Heart left ventricle (tissue), 16 donors: ENCODE measurements around the gene SPSB3. TPM values are rescaled to one million over a fixed set of nuclear protein-coding genes. Genes with fewer than 3 reads are reported as not detected.

Source experiments
- ATAC-seq, 4 donors: fragments of 200-7000 bp; cut with Tn5 transposase; one replicate each; pipeline ENCODE4 v1.9.1; 2020 to 2022; ENCODE audit warnings: moderate library complexity in 4 of 4, mild to moderate bottlenecking in 3 of 4, moderate number of reproducible peaks in 1 of 4
- DNase-seq, 5 donors: peaks; one replicate each; pipeline ENCODE4 v3.0.0-alpha.2; 2020
- H3K27ac ChIP-seq, 12 donors: fragments of 200-600 bp; sonication (generic) in 4 of 12; one replicate each; pipeline versions ENCODE4 v1.5.0 to v1.8.0; 2016 to 2022; ENCODE audit warnings: mild to moderate bottlenecking in 2 of 12
- H3K27me3 ChIP-seq, 9 donors: fragments of 200-600 bp; sonication (generic) in 2 of 9; one replicate each; pipeline versions ENCODE4 v1.5.1 to v1.8.0; 2016 to 2022; ENCODE audit warnings: mild to moderate bottlenecking in 3 of 9
- H3K36me3 ChIP-seq, 9 donors: fragments of 200-600 bp; sonication (generic) in 2 of 9; one replicate each; pipeline versions ENCODE4 v1.5.0 to v1.8.0; 2018 to 2022; ENCODE audit warnings: mild to moderate bottlenecking in 2 of 9
- H3K4me1 ChIP-seq, 12 donors: fragments of 200-600 bp; sonication (generic) in 4 of 12; one replicate each; pipeline versions ENCODE4 v1.5.0 to v1.8.0; 2016 to 2022; ENCODE audit warnings: mild to moderate bottlenecking in 3 of 12
- H3K4me3 ChIP-seq, 12 donors: fragments of 200-600 bp; sonication (generic) in 4 of 12; one replicate each; pipeline versions ENCODE4 v1.5.0 to v1.8.0; 2017 to 2022; ENCODE audit warnings: mild to moderate bottlenecking in 9 of 12, moderate library complexity in 4 of 12
- H3K9me3 ChIP-seq, 12 donors: fragments of 200-600 bp; sonication (generic) in 4 of 12; one replicate each; pipeline versions ENCODE4 v1.5.0 to v1.8.0; 2016 to 2022; ENCODE audit warnings: mild to moderate bottlenecking in 1 of 12
- POLR2A ChIP-seq, 2 donors: fragments of 450-650 bp; IDR thresholded peaks; one replicate each; pipeline ENCODE4 v1.6.1; 2017; ENCODE audit warnings: antibody characterized with exemption in 2 of 2, mild to moderate bottlenecking in 2 of 2, moderate library complexity in 2 of 2
- WGBS, 4 donors: extraction: QIAGEN DNeasy Blood & Tissue Kit in 2 of 4; methylation state at CpG; one replicate each; pipeline versions ENCODE4 v1.1.5 to v1.1.7; 2013 to 2018; 5-methylcytosine and 5-hydroxymethylcytosine counted together
- intact Hi-C, 10 donors: fragments of 100-400 bp; cut with DNase I; formaldehyde crosslinking; loops; one replicate each; pipeline versions ENCODE4 v1.11.1 to v1.14.2; 2022
- polyA plus RNA-seq, 2 donors: library from polyadenylated mRNA; stranded (reverse); fragments of 200-250 nt; gene quantifications; one replicate each; pipeline ENCODE4 v1.2.3, GENCODE V29; 2013
- total RNA-seq, 9 donors: library from RNA; depleted of rRNA in 2 of 9; stranded (reverse); fragments of >200 nt in 2 of 9; fragmentation: NEBNext Ultra II Directional in 3 of 9; extraction: Animal tissue kit (Norgen Biotek cat#: 25700) in 3 of 9; gene quantifications; one replicate each; pipeline versions ENCODE4 v1.1.0 to v1.2.4, GENCODE V29; 2016 to 2023
- TF ChIP-seq, protein P1 (sequence below), 12 donors: fragments of 200-600 bp; sonication (generic) in 4 of 12; IDR thresholded peaks; one replicate each; pipeline versions ENCODE4 v1.5.0 to v1.8.0; 2018 to 2022; ENCODE audit warnings: antibody characterized with exemption in 12 of 12, mild to moderate bottlenecking in 5 of 12
- donor health status: ischemic (EF 13 %, LVEDD 7.1; RV severe dilation, severe dysfunction).
- donor health status: healthy with polysubstance abuse.
- donor health status: DM: no; HTN: yes; CAD: no.
- donor health status: DM: no; HTN: no; CAD: no.
- donor health status: ischemic (EF 25% LVEDD 6.9; RV normal size, moderate dysfunction).
- donor health status: ischemic (EF 25% LVEDD 5.7; RV mildly dilated, moderate dysfunction).
- donor health status: healthy.
- donor health status: DM: yes; HTN: yes; CAD: no.
- donor health status: ischemic (EF 35%, LVEDD 5.7; RV mildly dilated, moderate dysfunction).
- donor health status: nonischemic (EF 11% LVEDD 7.7; RV severe dilation, severe dysfunction).
- donor health status: DM: yes; HTN: yes; CAD: no.
- donor health status: PGD.
- donor health status: ischemic (EF 29% LVEDD 5.4; RV normal size, mild dysfunction).
- donor health status: nonischemic (EF 23%, LVEDD 6.1; RV moderate dilation, normal function).

The SPSB3 gene
- total and polyA plus RNA-seq, 11 donors = 25.8 to 100 (median 32.4) TPM

DNA sequence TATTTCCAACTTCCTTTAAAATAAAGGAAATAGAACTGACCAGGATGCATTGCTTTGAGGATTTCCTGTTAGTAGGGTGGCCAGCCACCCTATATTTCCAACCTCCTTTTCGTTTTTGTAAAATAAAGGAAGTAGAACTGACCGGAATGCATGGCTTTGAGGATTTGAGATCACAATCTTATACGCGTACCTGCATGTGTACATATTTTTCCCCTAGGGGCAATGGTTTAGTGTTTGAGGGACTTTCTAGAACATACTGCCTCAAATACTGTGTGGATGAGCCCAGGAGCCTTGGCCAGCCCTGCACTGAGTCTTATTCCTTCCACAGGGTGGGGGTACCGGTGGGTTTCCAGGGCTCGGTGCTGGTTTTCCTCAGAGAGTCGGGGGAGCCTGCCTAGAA is 50.8 kb downstream of the SPSB3 start:
- Histone ChIP-seq H3K4me3 (no peak overlapping the region), H3K9me3 (no peaks in the 10 kb centered on the region), H3K36me3 (peaks cover 0 to 78% (median 72%) of the 10 kb centered on the region in 9 donors), H3K27me3 (no peaks in the 10 kb centered on the region), H3K27ac (peak overlapping the region in 1 of 12 donors; percentile 44), H3K4me1 (peaks cover 0 to 11% (median 0%) of the 10 kb centered on the region in 12 donors)
- intact Hi-C loops = no loop called here
- WGBS, 4 donors = 74 to 93% (median 80%) methylated on average over 5 to 7 of the region's 7 CpGs
- TF ChIP-seq POLR2A (IDR thresholded peaks at IDR 0.05) = no peak
- TF ChIP-seq, protein P1, sequence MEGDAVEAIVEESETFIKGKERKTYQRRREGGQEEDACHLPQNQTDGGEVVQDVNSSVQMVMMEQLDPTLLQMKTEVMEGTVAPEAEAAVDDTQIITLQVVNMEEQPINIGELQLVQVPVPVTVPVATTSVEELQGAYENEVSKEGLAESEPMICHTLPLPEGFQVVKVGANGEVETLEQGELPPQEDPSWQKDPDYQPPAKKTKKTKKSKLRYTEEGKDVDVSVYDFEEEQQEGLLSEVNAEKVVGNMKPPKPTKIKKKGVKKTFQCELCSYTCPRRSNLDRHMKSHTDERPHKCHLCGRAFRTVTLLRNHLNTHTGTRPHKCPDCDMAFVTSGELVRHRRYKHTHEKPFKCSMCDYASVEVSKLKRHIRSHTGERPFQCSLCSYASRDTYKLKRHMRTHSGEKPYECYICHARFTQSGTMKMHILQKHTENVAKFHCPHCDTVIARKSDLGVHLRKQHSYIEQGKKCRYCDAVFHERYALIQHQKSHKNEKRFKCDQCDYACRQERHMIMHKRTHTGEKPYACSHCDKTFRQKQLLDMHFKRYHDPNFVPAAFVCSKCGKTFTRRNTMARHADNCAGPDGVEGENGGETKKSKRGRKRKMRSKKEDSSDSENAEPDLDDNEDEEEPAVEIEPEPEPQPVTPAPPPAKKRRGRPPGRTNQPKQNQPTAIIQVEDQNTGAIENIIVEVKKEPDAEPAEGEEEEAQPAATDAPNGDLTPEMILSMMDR (IDR thresholded peaks at IDR 0.05) = no peak
- no peak for ATAC-seq
- DNase-seq = no peak

DNA sequence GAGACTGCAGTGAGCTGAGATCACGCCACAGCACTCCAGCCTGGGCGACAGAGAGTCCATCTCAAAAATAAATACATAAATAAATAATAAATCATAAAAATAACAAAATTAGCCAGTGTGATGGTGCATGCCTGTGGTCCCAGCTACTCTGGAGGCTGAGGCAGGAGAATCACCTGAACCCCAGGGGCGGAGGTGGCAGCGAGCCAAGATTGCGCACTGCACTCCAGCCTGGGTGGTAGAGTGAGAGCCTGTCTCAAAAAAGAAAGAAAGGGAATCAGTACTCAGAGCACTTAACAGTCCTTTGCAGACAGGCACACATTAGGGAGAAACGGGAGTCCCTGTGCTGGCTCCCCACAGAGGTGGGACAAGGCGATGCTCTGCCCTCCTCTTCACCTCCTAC is 51.3 kb downstream of the SPSB3 start:
- TF ChIP-seq, protein P1 (IDR thresholded peaks at IDR 0.05) = no peak
- TF ChIP-seq POLR2A (IDR thresholded peaks at IDR 0.05) = no peak
- H3K4me3 ChIP-seq = no peak overlapping the region
- H3K27ac ChIP-seq = peak overlapping the region in 1 of 12 donors; percentile 44
- no peaks in the 10 kb centered on the region for H3K9me3 ChIP-seq
- H3K27me3 ChIP-seq = no peaks in the 10 kb centered on the region
- ATAC-seq = no peak
- DNase-seq = no peak
- peaks cover 0 to 11% (median 0%) of the 10 kb centered on the region in 12 donors for H3K4me1 ChIP-seq
- WGBS, 4 donors = 89 to 96% (median 93%) methylated on average over 7 of the region's 7 CpGs
- H3K36me3 ChIP-seq = peaks cover 0 to 84% (median 78%) of the 10 kb centered on the region in 9 donors
- intact Hi-C loops = no loop called here

DNA sequence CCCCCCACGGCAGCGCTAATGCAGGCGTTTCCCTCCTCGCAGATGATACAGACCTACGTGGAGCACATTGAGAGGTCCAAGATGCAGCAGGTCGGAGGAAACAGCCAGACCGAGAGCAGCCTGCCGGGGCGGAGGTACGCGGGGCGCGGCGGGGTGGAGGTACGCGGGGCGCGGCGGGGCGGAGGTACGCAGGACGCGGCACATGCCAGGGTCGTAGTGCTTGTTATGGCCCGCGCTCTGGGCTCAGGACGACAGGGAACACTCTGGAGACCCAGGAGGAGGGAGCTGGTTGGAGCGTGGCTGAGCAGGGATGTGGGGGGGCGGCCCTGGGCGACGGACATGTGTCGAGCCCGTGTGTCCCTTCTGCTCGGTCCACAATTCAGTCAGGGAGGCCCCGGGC is 52.9 kb downstream of the SPSB3 start:
- no peak for DNase-seq
- no peaks in the 10 kb centered on the region for H3K27me3 ChIP-seq
- H3K9me3 ChIP-seq = no peaks in the 10 kb centered on the region
- TF ChIP-seq, protein P1 (IDR thresholded peaks at IDR 0.05) = no peak
- H3K27ac ChIP-seq = no peak overlapping the region
- ATAC-seq = no peak
- intact Hi-C loops = no loop called here
- WGBS, 4 donors = 92 to 97% (median 95%) methylated on average over 34 to 35 of the region's 35 CpGs
- no peak overlapping the region for H3K4me3 ChIP-seq
- peaks cover 0 to 11% (median 0%) of the 10 kb centered on the region in 12 donors for H3K4me1 ChIP-seq
- peaks cover 0 to 93% (median 84%) of the 10 kb centered on the region in 9 donors for H3K36me3 ChIP-seq

DNA sequence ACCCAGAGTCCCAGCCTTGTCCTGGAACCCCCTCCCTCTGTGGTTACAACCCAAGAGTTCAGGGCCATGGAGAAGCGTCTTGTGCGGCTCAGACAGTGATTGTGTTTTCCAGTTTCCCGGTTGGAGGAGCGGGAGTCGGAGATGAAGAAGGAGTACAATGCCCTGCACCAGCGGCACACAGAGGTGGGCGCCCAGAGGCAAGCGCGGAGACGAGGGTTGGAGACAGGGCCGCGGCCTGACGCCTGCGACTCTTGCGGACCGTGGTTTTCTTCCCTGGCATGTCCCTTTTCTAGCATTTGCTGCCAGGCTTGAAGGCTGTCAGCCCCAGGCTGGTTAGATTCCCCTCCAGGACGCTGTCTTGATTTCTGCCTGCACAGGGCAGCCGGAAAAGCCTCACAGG is 53.3 kb downstream of the SPSB3 start:
- H3K4me3 ChIP-seq = no peak overlapping the region
- no peak overlapping the region for H3K27ac ChIP-seq
- H3K36me3 ChIP-seq = peaks cover 0 to 93% (median 83%) of the 10 kb centered on the region in 9 donors
- DNase-seq (no peak), ATAC-seq (no peak)
- peaks cover 0 to 14% (median under 1%) of the 10 kb centered on the region in 12 donors for H3K4me1 ChIP-seq
- intact Hi-C loops = no loop called here
- TF ChIP-seq, protein P1 (IDR thresholded peaks at IDR 0.05) = no peak
- no peak for TF ChIP-seq POLR2A (IDR thresholded peaks at IDR 0.05)
- H3K9me3 ChIP-seq = no peaks in the 10 kb centered on the region
- no peaks in the 10 kb centered on the region for H3K27me3 ChIP-seq
- WGBS, 4 donors = 96 to 97% (median 97%) methylated on average over 18 of the region's 18 CpGs
